Endothelial cell of umbilical vein (primary cell): ENCODE data around the gene PTPN3. TPM values are rescaled to one million over a fixed set of nuclear protein-coding genes. Genes with fewer than 3 reads are reported as not detected.

Experiments used
- BruUV-seq: library from RNA; stranded (reverse); fragments of 400-500 nt; replicated peaks from 2 replicates; lab custom pipeline; 2021; lab: Mats Ljungman, UMichigan
- CTCF ChIA-PET: fragments of 300-600, 350-600 bp; sonication (Branson Sonifier 250); formaldehyde crosslinking; loops from one replicate; lab custom pipeline; 2021; ENCODE audit warnings: antibody characterized with exemption, inconsistent platforms; lab: Charles Lee
- POLR2A ChIA-PET: fragments of 300-600, 350-600 bp; sonication (Branson Sonifier 250); formaldehyde crosslinking; loops from one replicate; lab custom pipeline; 2021; ENCODE audit warnings: antibody characterized with exemption, inconsistent platforms; lab: Charles Lee
- DNase-seq: peaks from one replicate; pipeline ENCODE4 v3.0.0-alpha.2; 2011; ENCODE audit warnings: low read depth, low spot score
- FAIRE-seq: peaks from 2 replicates; lab custom pipeline; 2011; peaks lifted over from hg19 to GRCh38; lab: Jason Lieb, UNC
- H2AFZ ChIP-seq: 2 replicates; pipeline ENCODE4 v1.6.0; 2012; ENCODE audit warnings: low read depth, low read length, control low read depth, inconsistent platforms
- H3K27ac ChIP-seq: 2 replicates; pipeline ENCODE4 v1.5.1; 2011; ENCODE audit warnings: low read depth, mild to moderate bottlenecking, control low read depth, low read length, moderate library complexity; ENCODE audit not compliant: insufficient read depth
- H3K27me3 ChIP-seq, 2 experiments: 2 replicates each; pipeline versions ENCODE4 v1.6.0 to v1.6.1; 2011; ENCODE audit warnings: low read length in 2 of 2, mixed read lengths in 1 of 2; ENCODE audit not compliant: control insufficient read depth in 2 of 2, insufficient read depth in 2 of 2
- H3K36me3 ChIP-seq, 2 experiments: 2 replicates in 1 of 2; 3 replicates in 1 of 2; pipeline ENCODE4 v1.5.1; 2011; ENCODE audit warnings: low read length in 2 of 2, mild to moderate bottlenecking in 1 of 2, moderate library complexity in 1 of 2; ENCODE audit not compliant: control insufficient read depth in 2 of 2, insufficient read depth in 2 of 2; ENCODE audit errors: extremely low read depth in 1 of 2
- H3K4me1 ChIP-seq: 3 replicates; pipeline ENCODE4 v1.5.1; 2011; ENCODE audit warnings: mild to moderate bottlenecking, low read length; ENCODE audit not compliant: control insufficient read depth, insufficient read depth; ENCODE audit errors: extremely low read depth
- H3K4me2 ChIP-seq: 2 replicates; pipeline ENCODE4 v1.6.1; 2011; ENCODE audit warnings: low read length, control low read depth, mixed read lengths; ENCODE audit not compliant: insufficient read depth
- H3K4me3 ChIP-seq, 3 experiments: fragments of 200-600 bp in 1 of 3; sonication (generic), shearing (Covaris generic) in 1 of 3; replicated peaks in 1 of 3; 2 replicates each; pipeline ENCODE4 v1.5.1; 2011 to 2016; ENCODE audit warnings: control low read depth in 3 of 3, low read length in 3 of 3, mild to moderate bottlenecking in 2 of 3, inconsistent platforms in 1 of 3, low read depth in 1 of 3, moderate library complexity in 1 of 3; ENCODE audit not compliant: insufficient read depth in 1 of 3
- H3K79me2 ChIP-seq: 2 replicates; pipeline ENCODE4 v1.6.0; 2012; ENCODE audit warnings: low read length, inconsistent platforms; ENCODE audit not compliant: control insufficient read depth, insufficient read depth
- H3K9ac ChIP-seq: replicated peaks from 2 replicates; pipeline ENCODE3; 2011; ENCODE audit warnings: low read length, control low read depth; ENCODE audit not compliant: insufficient read depth; ENCODE audit errors: extremely low read depth
- H3K9me1 ChIP-seq: replicated peaks from 3 replicates; pipeline ENCODE4 v1.6.0; 2011; ENCODE audit warnings: mild to moderate bottlenecking, low read length; ENCODE audit not compliant: control insufficient read depth, insufficient read depth; ENCODE audit errors: extremely low read depth
- H3K9me3 ChIP-seq: replicated peaks from 2 replicates; pipeline ENCODE4 v1.5.1; 2012; ENCODE audit warnings: low read length, inconsistent platforms; ENCODE audit not compliant: control insufficient read depth, insufficient read depth
- H4K20me1 ChIP-seq: replicated peaks from 2 replicates; pipeline ENCODE3; 2011; ENCODE audit warnings: mild to moderate bottlenecking, low read length; ENCODE audit not compliant: control insufficient read depth, insufficient read depth; ENCODE audit errors: extremely low read depth
- EZH2 ChIP-seq: IDR thresholded peaks from 2 replicates; pipeline ENCODE4 v1.6.1; 2012; ENCODE audit warnings: borderline replicate concordance, low read depth, mild to moderate bottlenecking, moderate library complexity, low read length, inconsistent platforms; ENCODE audit not compliant: severe bottlenecking
- FOS ChIP-seq: IDR thresholded peaks from 2 replicates; pipeline ENCODE4 v1.6.1; 2011; ENCODE audit warnings: mild to moderate bottlenecking, low read length, moderate library complexity, borderline replicate concordance; ENCODE audit not compliant: insufficient read depth
- GATA2 ChIP-seq: IDR thresholded peaks from 2 replicates; pipeline ENCODE4 v1.7.0; 2011; ENCODE audit warnings: low read depth, mild to moderate bottlenecking, moderate library complexity, mixed read lengths, low read length; ENCODE audit not compliant: insufficient read length, insufficient read depth
- JUN ChIP-seq: IDR thresholded peaks from 2 replicates; pipeline ENCODE4 v1.6.1; 2011; ENCODE audit warnings: borderline replicate concordance, low read depth; ENCODE audit not compliant: insufficient read length, insufficient read depth
- MYC ChIP-seq: IDR thresholded peaks from one replicate; pipeline ENCODE4 v1.6.1; 2011; ENCODE audit warnings: mild to moderate bottlenecking, low read depth, low read length
- POLR2A ChIP-seq: IDR thresholded peaks from 2 replicates; pipeline ENCODE4 v1.6.1; 2012; ENCODE audit warnings: low read depth, mild to moderate bottlenecking, control low read depth, low read length
- POLR2AphosphoS5 ChIP-seq: IDR thresholded peaks from 2 replicates; pipeline ENCODE4 v1.6.1; 2012; ENCODE audit warnings: low read depth, mild to moderate bottlenecking, control low read depth, low read length, moderate library complexity; ENCODE audit not compliant: insufficient read depth
- dilution Hi-C: fragments of 300-500 bp; cut with MboI; formaldehyde crosslinking; loops from one replicate; pipeline ENCODE4 v1.15.0; 2019; ENCODE audit warnings: low sequenced_read_pairs; ENCODE audit not compliant: extremely low pct_ligation_motif_present
- intact Hi-C: fragments of 100-400 bp; cut with micrococcal nuclease; formaldehyde crosslinking; loops from one replicate; pipeline ENCODE4 v1.10.0; 2022
- polyA plus RNA-seq, 4 experiments: library from polyadenylated mRNA; depleted of rRNA in 3 of 4; stranded (reverse) in 3 of 4; unstranded in 1 of 4; fragments of >200 nt; gene quantifications; 2 replicates each; pipeline versions ENCODE4 v1.2.1 to v1.2.3, GENCODE V29; 2011 to 2012; ENCODE audit warnings: missing spikeins in 1 of 4
- total RNA-seq: library from RNA; stranded (reverse); gene quantifications from 2 replicates; pipeline ENCODE4 v1.2.3, GENCODE V29; 2021
- TF ChIP-seq, protein P1 (sequence below), 2 donors: IDR thresholded peaks; 1 replicate in 1 of 2; 2 replicates in 1 of 2; pipeline ENCODE4 v1.5.1; 2011; ENCODE audit warnings: low read length in 2 of 2, mild to moderate bottlenecking in 2 of 2, moderate library complexity in 2 of 2, control low read depth in 1 of 2, inconsistent platforms in 1 of 2, low read depth in 1 of 2; ENCODE audit not compliant: insufficient read depth in 1 of 2; ENCODE audit errors: extremely low read depth in 1 of 2
- TF ChIP-seq, protein P2 (sequence below): IDR thresholded peaks from 2 replicates; pipeline ENCODE4 v1.6.1; 2011; ENCODE audit not compliant: insufficient read depth, insufficient read length

PTPN3 gene
- total and polyA plus RNA-seq, 2 donors (not counting 3 experiments of a cell fraction or from before 2014, with no cell fraction given): 0.01 TPM; not detected in 1

DNA sequence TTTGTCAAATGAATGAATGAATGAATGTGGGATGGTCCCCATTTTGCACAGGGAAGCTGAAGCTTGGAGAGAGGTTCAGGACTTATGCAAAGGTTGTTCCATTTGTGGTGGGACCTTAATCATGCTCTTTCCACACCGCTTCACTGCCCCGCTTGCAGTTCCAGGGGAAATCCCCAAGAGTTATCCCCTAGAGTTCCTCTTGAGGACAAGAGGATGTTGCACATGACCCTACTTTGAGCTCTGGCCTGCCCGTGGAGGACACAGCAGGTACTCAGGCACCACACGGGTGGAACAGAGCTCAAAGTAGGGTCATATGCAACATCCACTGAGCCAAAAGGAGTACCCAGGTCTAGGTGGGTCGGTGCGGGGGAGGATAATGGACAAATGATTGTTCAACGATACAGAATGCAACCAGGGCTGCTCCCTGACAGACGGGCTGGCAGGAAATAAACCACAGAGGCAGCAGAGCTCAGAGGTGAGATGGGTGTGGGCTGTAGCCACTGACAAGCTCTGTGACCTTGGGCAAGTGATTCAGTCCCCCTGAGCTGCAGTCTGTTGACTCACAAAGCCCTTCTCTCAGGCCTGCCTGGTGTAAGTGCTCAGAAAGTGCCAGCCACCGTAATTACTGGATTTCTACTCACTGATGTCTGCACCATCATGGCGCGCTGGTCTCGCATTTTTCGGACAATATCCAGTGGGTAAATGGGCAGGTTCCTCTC, 116.9 kb downstream of the PTPN3 start:
- BruUV-seq: no TSS peak
- Histone ChIP-seq H3K79me2 (no peaks in the 10 kb centered on the region), H3K4me3 (no peak overlapping the region), H3K9me3 (no peaks in the 10 kb centered on the region), H3K9me1 (no peaks in the 10 kb centered on the region), H3K27ac (no peak overlapping the region), H2AFZ (no peak overlapping the region), H4K20me1 (no peaks in the 10 kb centered on the region), H3K36me3 (no peaks in the 10 kb centered on the region), H3K4me1 (no peaks in the 10 kb centered on the region), H3K4me2 (no peak overlapping the region), H3K9ac (no peak overlapping the region), H3K27me3 (no peaks in the 10 kb centered on the region)
- FAIRE-seq (no peak), DNase-seq (no peak)
- TF ChIP-seq EZH2: no peak
- TF ChIP-seq POLR2A: no peak
- no peak for TF ChIP-seq JUN
- no peak for TF ChIP-seq FOS
- TF ChIP-seq, protein P1, sequence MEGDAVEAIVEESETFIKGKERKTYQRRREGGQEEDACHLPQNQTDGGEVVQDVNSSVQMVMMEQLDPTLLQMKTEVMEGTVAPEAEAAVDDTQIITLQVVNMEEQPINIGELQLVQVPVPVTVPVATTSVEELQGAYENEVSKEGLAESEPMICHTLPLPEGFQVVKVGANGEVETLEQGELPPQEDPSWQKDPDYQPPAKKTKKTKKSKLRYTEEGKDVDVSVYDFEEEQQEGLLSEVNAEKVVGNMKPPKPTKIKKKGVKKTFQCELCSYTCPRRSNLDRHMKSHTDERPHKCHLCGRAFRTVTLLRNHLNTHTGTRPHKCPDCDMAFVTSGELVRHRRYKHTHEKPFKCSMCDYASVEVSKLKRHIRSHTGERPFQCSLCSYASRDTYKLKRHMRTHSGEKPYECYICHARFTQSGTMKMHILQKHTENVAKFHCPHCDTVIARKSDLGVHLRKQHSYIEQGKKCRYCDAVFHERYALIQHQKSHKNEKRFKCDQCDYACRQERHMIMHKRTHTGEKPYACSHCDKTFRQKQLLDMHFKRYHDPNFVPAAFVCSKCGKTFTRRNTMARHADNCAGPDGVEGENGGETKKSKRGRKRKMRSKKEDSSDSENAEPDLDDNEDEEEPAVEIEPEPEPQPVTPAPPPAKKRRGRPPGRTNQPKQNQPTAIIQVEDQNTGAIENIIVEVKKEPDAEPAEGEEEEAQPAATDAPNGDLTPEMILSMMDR (IDR thresholded peaks at IDR 0.05; ENCODE audit: extremely low read depth in 1 of 2, insufficient read depth in 1 of 2, low read depth in 1 of 2, low read length in 2 of 2): no peak
- TF ChIP-seq, protein P2, sequence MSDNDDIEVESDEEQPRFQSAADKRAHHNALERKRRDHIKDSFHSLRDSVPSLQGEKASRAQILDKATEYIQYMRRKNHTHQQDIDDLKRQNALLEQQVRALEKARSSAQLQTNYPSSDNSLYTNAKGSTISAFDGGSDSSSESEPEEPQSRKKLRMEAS: no peak
- no peak for TF ChIP-seq POLR2AphosphoS5
- no peak for TF ChIP-seq GATA2
- TF ChIP-seq MYC: no peak
- intact Hi-C loops: no loop called here
- ChIA-PET CTCF (no interaction called here), POLR2A (no interaction called here)
- dilution Hi-C loops: no loop called here
